ENCODE results near the gene TEDDM1.

DNA sequence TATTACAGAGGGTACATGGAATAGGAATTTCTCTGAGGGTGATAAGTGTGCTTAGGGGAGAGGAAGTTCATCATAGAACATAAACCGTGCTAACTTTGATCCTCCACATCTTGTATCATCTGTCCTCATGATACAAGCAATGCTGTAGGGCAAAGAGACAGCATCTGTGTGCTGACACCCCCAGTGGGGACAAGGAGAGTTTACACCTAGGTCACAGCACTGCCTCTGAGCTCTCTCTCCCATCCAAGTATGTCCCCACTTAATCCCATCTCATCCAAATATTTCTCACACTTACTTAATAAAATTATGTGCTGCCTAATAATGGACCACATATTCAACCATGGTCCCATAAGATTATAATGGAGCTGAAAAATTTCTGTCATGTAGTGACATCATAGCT is 4.3 kb upstream of the TEDDM1 start:
- TF ChIP-seq, protein P1, sequence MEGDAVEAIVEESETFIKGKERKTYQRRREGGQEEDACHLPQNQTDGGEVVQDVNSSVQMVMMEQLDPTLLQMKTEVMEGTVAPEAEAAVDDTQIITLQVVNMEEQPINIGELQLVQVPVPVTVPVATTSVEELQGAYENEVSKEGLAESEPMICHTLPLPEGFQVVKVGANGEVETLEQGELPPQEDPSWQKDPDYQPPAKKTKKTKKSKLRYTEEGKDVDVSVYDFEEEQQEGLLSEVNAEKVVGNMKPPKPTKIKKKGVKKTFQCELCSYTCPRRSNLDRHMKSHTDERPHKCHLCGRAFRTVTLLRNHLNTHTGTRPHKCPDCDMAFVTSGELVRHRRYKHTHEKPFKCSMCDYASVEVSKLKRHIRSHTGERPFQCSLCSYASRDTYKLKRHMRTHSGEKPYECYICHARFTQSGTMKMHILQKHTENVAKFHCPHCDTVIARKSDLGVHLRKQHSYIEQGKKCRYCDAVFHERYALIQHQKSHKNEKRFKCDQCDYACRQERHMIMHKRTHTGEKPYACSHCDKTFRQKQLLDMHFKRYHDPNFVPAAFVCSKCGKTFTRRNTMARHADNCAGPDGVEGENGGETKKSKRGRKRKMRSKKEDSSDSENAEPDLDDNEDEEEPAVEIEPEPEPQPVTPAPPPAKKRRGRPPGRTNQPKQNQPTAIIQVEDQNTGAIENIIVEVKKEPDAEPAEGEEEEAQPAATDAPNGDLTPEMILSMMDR (IDR thresholded peaks at IDR 0.05; ENCODE audit: low read depth, low read length, missing input control), result no peak
- TF ChIP-seq EGR1 (IDR thresholded peaks at IDR 0.05; ENCODE audit: low read depth in 2 of 2) (no peak), YY1 (IDR thresholded peaks at IDR 0.05) (no peak), TAF1 (conservative IDR thresholded peaks at IDR 0.05) (no peak), RXRA (IDR thresholded peaks at IDR 0.05) (no peak), HNF4G (IDR thresholded peaks at IDR 0.05) (no peak), SP1 (IDR thresholded peaks at IDR 0.05) (no peak)
- TF ChIP-seq, protein P2, sequence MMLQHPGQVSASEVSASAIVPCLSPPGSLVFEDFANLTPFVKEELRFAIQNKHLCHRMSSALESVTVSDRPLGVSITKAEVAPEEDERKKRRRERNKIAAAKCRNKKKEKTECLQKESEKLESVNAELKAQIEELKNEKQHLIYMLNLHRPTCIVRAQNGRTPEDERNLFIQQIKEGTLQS (IDR thresholded peaks at IDR 0.05), result no peak
- TF ChIP-seq, protein P3, sequence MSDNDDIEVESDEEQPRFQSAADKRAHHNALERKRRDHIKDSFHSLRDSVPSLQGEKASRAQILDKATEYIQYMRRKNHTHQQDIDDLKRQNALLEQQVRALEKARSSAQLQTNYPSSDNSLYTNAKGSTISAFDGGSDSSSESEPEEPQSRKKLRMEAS (IDR thresholded peaks at IDR 0.05), result no peak
